ENCODE results near the gene GNB4.

DNA sequence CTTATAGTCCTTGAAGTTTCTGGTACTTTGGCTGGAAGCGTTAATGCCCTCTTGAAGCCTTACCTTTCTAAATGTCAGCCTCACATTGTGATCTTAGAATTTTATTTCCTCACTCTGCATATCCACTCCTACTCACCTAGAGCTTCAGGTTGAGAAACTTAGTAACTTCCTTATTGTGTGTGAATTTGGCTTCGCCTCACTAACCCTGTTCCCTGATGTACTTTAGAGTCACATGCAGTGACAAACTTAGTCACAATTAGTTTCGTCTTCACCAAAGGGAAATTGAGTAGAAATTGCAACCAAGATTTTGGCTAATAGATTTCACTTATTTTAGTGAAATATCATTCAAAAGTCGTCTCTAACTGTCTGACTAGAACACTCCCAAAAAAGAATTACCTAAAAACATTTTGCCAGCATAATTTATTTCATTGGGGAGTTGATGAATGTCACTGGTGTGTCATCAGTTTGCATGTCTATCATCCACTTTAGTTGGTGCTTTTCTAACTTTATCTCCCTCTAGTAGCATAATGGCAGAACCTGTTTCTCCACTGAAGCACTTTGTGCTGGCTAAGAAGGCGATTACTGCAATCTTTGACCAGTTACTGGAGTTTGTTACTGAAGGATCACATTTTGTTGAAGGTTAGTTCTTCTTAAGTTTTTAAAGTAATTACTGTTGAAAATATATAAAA lies 102.8 kb downstream of the GNB4 start:
- TF ChIP-seq, protein P1, sequence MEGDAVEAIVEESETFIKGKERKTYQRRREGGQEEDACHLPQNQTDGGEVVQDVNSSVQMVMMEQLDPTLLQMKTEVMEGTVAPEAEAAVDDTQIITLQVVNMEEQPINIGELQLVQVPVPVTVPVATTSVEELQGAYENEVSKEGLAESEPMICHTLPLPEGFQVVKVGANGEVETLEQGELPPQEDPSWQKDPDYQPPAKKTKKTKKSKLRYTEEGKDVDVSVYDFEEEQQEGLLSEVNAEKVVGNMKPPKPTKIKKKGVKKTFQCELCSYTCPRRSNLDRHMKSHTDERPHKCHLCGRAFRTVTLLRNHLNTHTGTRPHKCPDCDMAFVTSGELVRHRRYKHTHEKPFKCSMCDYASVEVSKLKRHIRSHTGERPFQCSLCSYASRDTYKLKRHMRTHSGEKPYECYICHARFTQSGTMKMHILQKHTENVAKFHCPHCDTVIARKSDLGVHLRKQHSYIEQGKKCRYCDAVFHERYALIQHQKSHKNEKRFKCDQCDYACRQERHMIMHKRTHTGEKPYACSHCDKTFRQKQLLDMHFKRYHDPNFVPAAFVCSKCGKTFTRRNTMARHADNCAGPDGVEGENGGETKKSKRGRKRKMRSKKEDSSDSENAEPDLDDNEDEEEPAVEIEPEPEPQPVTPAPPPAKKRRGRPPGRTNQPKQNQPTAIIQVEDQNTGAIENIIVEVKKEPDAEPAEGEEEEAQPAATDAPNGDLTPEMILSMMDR (IDR thresholded peaks at IDR 0.05), result no peak
- no peak for TF ChIP-seq POLR2AphosphoS5 (IDR thresholded peaks at IDR 0.05; ENCODE audit: low read depth, low read length)
- TF ChIP-seq, protein P2, sequence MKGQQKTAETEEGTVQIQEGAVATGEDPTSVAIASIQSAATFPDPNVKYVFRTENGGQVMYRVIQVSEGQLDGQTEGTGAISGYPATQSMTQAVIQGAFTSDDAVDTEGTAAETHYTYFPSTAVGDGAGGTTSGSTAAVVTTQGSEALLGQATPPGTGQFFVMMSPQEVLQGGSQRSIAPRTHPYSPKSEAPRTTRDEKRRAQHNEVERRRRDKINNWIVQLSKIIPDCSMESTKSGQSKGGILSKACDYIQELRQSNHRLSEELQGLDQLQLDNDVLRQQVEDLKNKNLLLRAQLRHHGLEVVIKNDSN (IDR thresholded peaks at IDR 0.05; ENCODE audit: borderline replicate concordance, low read depth), result no peak
